SIG-M5 treated with dmso at 0.1 percent for 504 hours (cell line): Measurements from ENCODE around the gene RRP9.
"Not testable (repeated sequence)": the region's sequence is repeated elsewhere in the genome, so short reads cannot be mapped to it uniquely, and the experiment has no call there.

Experiments
- DNase-seq: peaks from one replicate; lab custom pipeline; 2025; ENCODE audit not compliant: unreplicated experiment; lab: John Stamatoyannopoulos, UW

RRP9 gene

GRCh38 chr3:51941798-51942602 is at the start of gene RRP9, which contains the start of gene PARP3:
Gene RRP9, minus strand, starts transcription at chr3:51941904. Its CDS starts 37 bp downstream, at chr3:51941867.
Gene PARP3, plus strand, starts transcription at chr3:51942363. Its CDS starts 993 bp downstream, at chr3:51943356.
- peak; percentile 100 for DNase-seq

DNA sequence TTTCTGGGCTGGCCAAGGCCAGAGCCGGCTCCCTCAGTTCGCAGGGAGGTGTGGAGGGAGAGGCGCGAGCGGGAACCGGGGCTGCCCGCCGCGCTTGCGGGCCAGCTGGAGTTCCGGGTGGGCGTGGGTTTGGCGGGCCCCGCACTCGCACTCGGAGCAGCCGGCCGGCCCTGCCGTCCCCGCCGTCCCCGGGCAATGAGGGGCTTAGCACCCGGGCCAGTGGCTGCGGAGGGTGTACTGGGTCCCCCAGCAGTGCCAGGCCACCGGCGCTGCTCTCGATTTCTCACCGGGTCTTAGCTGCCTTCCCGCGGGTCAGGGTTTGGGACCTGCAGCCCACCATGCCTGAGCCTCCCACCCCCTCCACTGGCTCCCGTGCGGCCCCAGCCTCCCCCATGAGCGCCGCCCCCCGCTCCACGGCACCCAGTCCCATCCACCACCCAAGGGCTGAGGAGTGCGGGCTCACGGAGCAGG is 48.8 kb upstream of the RRP9 start:
- not testable (repeated sequence) for DNase-seq

DNA sequence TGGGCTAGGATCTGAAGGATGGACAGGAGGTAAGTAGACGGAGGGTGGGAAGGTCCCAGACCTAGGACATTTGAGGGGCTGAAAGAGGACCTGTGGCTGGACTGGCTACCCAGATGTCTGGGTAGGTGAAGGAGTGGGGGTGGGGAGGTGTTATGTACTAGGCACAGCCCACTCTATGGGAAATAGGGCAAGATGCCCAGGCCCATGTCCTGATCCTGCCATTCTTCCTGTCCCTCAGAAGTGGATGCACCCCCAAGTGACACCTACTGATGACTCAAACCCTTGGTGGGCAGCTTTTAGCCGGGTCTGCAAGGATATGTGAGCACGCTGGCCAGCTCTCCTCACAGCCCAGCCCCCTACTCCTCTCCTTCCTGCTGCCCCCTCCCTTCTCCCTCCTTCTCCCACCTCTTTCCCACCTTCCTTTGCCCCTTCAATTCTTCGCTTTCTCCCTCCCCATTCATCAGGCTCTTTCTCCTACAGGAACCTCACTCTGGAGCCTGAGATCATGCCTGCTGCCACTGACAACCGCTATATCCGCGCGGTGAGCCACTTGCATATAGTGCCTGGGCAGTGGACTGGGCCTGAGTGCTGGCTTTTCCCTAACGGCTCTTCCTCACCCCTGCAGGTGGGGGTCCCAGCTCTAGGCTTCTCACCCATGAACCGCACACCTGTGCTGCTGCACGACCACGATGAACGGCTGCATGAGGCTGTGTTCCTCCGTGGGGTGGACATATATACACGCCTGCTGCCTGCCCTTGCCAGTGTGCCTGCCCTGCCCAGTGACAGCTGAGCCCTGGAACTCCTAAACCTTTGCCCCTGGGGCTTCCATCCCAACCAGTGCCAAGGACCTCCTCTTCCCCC is 46.8 kb upstream of the RRP9 start:
- no peak for DNase-seq

GRCh38 chr3:51987568-51987967 is 45.9 kb upstream of the RRP9 start:
- DNase-seq, result no peak

DNA sequence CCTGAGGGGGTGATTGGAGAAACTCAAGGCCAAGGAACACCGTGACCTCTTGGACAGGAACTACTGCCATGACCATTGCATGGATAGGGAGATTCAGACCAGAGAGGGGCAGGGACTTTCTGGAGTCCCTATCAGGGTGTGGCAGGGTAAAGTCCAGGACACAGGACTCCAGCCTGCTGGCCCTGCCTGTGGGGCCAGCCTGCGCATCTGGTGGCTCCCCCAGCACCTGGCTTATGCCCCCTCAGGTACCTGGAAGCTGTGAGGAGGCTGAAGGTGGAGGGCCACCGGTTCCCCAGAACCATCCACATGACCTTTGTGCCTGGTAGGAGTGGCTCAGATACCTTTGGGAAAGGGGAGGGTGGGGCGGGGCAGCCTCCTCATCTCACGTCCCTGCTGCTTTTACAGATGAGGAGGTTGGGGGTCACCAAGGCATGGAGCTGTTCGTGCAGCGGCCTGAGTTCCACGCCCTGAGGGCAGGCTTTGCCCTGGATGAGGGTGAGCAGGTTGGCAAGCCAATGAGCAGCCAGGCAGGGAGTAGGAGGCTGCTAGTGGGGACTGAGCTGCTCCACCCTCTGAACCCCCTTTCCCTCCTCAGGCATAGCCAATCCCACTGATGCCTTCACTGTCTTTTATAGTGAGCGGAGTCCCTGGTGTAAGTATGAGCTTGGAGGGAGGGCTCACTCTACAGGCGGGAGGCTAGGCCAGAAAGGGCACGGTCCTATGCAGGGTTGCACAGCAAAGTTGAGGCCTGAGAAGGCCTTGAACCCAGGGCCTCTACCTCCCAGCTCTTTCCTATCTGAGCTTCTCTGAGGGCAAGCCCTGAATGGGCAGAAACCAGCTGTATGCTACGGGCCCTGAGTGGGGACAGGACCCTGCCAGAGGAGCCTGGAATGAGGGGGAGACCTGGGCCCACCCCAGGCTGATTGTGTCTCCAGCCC is 44.6 kb upstream of the RRP9 start:
- DNase-seq, result no peak

GRCh38 chr3:51985063-51985462 is 43.4 kb upstream of the RRP9 start:
- DNase-seq, result no peak

DNA sequence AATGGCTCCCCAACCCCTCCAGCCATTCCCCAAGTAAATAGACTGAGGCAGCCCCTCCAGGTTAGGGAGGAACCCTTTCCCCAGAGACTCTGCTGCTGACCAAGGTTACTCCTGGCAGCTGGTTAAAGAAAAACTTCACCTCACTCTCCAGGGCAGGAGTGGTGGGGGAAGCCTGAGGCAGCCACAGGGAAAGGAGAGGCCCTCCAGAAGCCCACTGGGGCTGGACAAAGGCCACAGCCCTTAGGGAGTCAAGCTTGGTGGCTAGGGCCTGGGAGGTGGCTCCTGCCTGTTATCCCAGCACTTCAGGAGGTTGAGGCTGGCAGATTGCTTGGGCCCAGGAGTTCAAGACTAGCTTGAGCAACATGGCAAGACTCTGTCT is 42.6 kb upstream of the RRP9 start:
- DNase-seq, result no peak

DNA sequence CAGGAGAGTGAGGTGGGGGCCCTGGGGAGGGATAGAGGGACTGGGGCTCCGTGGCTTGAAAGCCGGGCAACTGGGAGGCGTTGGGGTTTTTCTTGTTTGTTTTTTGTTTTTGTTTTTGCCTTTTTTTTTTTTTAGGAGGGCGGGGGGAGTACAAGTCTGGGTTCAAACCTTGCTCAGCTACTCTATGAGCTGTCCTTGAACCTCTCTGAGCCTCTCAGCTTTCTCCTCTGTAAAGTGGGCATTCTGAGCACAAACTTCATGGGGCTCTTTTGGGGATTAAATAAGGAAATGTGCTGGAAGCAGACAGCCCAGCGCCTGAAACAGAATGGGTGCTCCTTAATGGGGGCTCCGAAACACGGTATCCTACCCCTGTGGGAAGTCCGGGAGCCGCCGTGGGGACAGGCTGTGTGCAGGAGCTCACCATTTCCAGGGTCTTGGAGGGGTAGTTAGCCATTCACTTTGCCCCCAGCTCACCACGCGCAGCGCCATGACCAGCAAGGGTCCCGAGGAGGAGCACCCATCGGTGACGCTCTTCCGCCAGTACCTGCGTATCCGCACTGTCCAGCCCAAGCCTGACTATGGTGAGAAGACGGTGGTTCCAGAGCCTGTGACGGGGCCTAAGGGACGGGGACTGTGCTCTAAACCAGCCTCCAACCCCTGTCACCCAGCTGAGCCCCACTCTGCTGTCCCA is 42.0 kb upstream of the RRP9 start:
- no peak for DNase-seq

- DNase-seq, result peak; percentile 86
Observed at GRCh38 chr3:51982838-51983577, 41.3 kb upstream of the RRP9 start, which contains the start of gene ACY1. Gene ACY1, plus strand, starts transcription at chr3:51983535. Its CDS starts 530 bp downstream, at chr3:51984065.

GRCh38 chr3:51982352-51982837 is 40.7 kb upstream of the RRP9 start:
- DNase-seq, result no peak

- no peak for DNase-seq
Observed at GRCh38 chr3:51980253-51980652, 38.5 kb upstream of the RRP9 start.

DNA sequence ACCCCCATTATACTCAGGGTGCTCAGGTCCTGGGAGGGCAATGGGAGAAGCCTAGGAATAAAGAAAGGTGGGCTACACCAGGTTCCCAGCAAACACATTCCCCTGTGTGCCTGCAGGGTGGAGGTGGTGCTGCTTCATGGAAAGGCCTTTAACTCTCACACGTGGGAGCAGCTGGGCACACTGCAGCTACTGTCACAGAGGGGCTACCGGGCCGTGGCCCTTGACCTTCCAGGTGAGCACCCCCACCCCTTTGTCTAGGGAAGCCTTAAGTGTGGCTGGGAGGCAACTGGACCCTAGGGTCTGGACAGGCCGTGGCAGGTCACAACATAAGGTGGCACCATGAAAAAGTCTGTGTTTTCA is 36.4 kb upstream of the RRP9 start:
- no peak for DNase-seq

GRCh38 chr3:51977446-51978142 is 35.9 kb upstream of the RRP9 start:
- no peak for DNase-seq

DNA sequence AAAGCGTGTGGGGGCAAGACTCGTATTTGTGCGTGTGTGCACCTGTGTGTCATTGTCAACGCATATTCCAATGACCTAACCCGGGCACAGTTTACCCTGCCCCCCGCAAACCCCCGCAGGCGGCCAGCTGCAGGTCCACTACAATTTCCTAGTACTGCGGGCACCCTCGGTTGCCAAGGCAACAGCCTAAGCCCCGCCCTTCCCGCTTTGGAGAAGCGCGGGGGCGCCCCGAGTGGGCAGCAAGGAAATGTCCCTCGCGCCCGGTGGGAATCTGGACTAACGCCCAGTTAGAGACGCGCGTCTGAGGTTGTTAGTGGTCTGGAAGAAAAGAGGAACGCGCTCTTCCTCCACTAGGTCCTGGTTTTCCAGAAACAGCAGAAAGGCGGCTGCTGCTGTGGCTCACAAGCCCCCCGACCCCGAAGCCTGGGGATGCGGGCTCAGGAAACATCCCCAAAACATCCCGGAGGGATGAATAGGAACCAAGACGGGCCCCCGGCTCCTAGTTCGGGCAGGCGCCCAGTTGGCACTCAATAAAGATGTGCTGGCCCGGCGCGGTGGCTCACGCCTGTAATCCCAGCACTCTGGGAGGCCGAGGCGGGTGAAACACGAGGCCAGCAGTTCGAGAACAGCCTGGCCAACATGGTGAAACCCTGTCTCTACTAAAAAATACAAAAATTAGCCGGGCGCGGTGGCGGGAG is 34.3 kb upstream of the RRP9 start:
- DNase-seq, result no peak

DNA sequence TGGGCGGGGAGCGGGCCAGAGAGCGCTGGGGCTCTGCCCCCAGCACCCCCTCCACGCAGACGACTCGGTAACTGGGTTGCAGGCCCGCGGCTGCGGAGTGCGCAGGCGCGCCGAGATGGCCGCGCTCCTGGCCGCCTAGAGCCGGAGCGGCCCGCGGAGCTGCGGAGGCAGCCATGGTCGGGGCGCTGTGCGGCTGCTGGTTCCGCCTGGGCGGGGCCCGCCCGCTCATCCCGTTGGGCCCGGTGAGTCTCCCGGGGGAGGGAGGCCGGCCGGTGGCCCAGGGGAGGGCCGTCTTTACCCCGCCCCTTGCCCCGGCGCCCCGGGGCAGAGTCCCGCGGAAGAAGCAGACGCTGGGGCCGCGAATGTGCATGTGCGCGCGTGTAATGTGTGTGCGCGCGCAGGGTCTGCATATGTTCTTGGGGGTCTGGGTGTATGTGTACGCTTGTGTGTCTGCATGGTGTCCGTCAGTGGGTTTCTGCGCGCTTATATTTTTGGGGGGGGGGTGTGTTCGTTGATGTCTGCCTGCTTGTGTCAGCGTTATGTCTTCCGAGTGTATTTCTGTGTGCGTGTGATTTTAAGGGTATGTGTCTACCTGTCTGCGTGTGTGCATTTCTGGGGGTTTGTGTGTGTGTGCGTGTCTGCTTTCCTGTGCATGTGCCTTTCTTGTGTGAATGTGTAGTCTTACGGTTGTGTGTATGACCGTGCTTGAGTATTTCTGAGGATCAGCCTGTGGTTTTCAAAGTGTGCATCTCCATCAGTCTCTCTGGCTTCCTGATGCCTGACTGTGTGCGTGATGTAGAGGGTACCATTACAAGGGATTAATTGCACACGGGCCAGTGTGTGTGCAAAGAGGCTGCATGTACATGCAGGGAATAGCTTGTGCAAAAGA is 33.5 kb upstream of the RRP9 start, which contains the start of gene ABHD14A:
Gene ABHD14A, plus strand, starts transcription at position 102 of the 889 bp plus-strand sequence. Its CDS starts 72 bp downstream, at position 174.
- DNase-seq, result peak; percentile 59

DNA sequence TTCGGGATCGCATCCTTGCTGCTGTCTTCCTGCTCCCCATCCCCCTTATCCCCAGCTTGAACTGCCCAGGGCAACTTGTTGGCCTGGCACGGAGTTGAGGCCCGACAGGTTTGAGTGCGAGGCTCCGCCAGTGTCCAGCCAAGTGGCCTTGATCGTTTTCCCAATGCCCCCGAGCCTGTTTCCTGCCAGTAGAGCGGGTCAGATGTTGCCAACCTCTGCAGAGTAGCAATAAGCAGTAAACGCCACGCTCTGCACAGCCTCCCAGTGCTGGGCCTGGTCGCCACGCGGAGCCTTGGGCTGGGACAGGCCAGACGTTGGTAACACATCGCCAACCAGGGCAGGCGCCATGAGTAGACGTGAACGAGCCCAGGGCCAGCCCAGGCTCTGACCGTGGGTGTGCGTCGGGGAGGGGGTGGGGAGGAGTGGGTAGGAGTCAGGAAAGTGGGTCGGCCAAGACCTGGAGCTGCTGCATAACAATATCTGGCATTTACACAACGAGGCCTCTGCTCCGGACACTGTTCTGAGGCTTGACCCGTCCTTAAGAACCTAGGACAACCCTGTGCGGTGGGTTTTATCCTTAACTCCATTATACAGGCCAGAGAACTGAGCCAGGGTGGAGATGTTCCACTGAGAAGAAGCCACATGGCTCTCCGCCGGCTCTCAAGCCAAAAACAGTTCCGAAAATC is 32.7 kb upstream of the RRP9 start:
- no peak for DNase-seq
